CD4-positive, CD25-positive, alpha-beta regulatory T cell (primary cell): ENCODE data around the gene FAM83C. TPM values are rescaled to one million over a fixed set of nuclear protein-coding genes. Genes with fewer than 3 reads are reported as not detected.
A peak's percentile ranks its signal among the peaks of the same experiment; 100 is the strongest.

Experiments used
- ATAC-seq, 2 donors: fragments of 150-1000 bp; cut with Tn5 transposase; one replicate each; pipeline ENCODE4 v1.10.0; 2021; ENCODE audit warnings: low read depth in 2 of 2, moderate number of reproducible peaks in 2 of 2, moderate library complexity in 1 of 2
- DNase-seq, 3 donors: peaks; one replicate each; pipeline versions ENCODE4 v3.0.0 to v3.0.0-alpha.2; 2012 to 2022; ENCODE audit warnings: mixed read lengths in 1 of 3
- H3K27ac ChIP-seq: one replicate; pipeline ENCODE4 v1.7.0; 2013; ENCODE audit warnings: mild to moderate bottlenecking, low read length; ENCODE audit not compliant: insufficient read depth, poor library complexity, severe bottlenecking
- H3K27me3 ChIP-seq: one replicate; pipeline ENCODE4 v1.7.0; 2013; ENCODE audit warnings: low read length; ENCODE audit not compliant: control insufficient read depth, insufficient read depth
- H3K36me3 ChIP-seq: one replicate; pipeline ENCODE4 v1.7.0; 2013; ENCODE audit warnings: mild to moderate bottlenecking, low read length, moderate library complexity; ENCODE audit not compliant: control insufficient read depth, insufficient read depth
- H3K4me1 ChIP-seq: 2 replicates; pipeline ENCODE4 v1.7.0; 2013; ENCODE audit warnings: mild to moderate bottlenecking, low read length; ENCODE audit not compliant: insufficient read depth, control insufficient read depth, poor library complexity, severe bottlenecking
- H3K4me3 ChIP-seq: one replicate; pipeline ENCODE4 v1.7.0; 2013; ENCODE audit warnings: low read depth, mild to moderate bottlenecking, low read length, moderate library complexity
- H3K9me3 ChIP-seq, 2 experiments: 1 replicate in 1 of 2; 2 replicates in 1 of 2; pipeline ENCODE4 v1.7.0; 2013; ENCODE audit warnings: low read length in 2 of 2, mild to moderate bottlenecking in 1 of 2, moderate library complexity in 1 of 2; ENCODE audit not compliant: control insufficient read depth in 2 of 2
- H3K27ac Mint-ChIP-seq, 3 donors: one replicate each; pipeline ENCODE4 v1.8.0; 2020 to 2022; ENCODE audit warnings: mild to moderate bottlenecking in 3 of 3, mixed read lengths in 3 of 3, moderate library complexity in 2 of 3
- H3K27me3 Mint-ChIP-seq: one replicate; pipeline ENCODE4 v1.8.0; 2022; ENCODE audit warnings: mild to moderate bottlenecking, mixed read lengths
- H3K36me3 Mint-ChIP-seq: one replicate; pipeline ENCODE4 v1.8.0; 2020; ENCODE audit warnings: mixed read lengths
- H3K4me1 Mint-ChIP-seq, 4 donors: one replicate each; pipeline ENCODE4 v1.8.0; 2020 to 2022; ENCODE audit warnings: mixed read lengths in 4 of 4, mild to moderate bottlenecking in 1 of 4
- H3K4me3 Mint-ChIP-seq, 4 donors: one replicate each; pipeline ENCODE4 v1.8.0; 2020 to 2022; ENCODE audit warnings: mild to moderate bottlenecking in 4 of 4, mixed read lengths in 4 of 4, moderate library complexity in 3 of 4
- H3K9me3 Mint-ChIP-seq, 7 donors: one replicate each; pipeline ENCODE4 v1.8.0; 2020 to 2022; ENCODE audit warnings: mixed read lengths in 7 of 7, mild to moderate bottlenecking in 3 of 7, moderate library complexity in 2 of 7
- polyA plus RNA-seq, 4 donors: library from polyadenylated mRNA; unstranded; fragments of 300-500 nt; fragmentation: Illumina TruSeq; gene quantifications; one replicate each; pipeline ENCODE4 v1.2.3, GENCODE V29; 2021
- total RNA-seq: library from RNA; stranded (reverse); gene quantifications from one replicate; pipeline ENCODE4 v1.2.3, GENCODE V29; 2022

FAM83C gene
- not detected for total RNA-seq
- not detected for polyA plus RNA-seq

- H3K27ac Mint-ChIP-seq: no peak within 1 kb of the TSS
- H3K36me3 Mint-ChIP-seq: no peaks in the 10 kb centered on the region
- DNase-seq (no peak), ATAC-seq (no peak)
- Histone ChIP-seq H3K4me1 (no peaks in the 10 kb centered on the region), H3K36me3 (no peaks in the 10 kb centered on the region), H3K27ac (no peak within 1 kb of the TSS), H3K4me3 (no peak within 1 kb of the TSS), H3K27me3 (no peaks in the 10 kb centered on the region), H3K9me3 (no peaks in the 10 kb centered on the region)
- peaks cover 6% of the 10 kb centered on the region for H3K27me3 Mint-ChIP-seq
- no peaks in the 10 kb centered on the region for H3K4me1 Mint-ChIP-seq
- H3K9me3 Mint-ChIP-seq: no peaks in the 10 kb centered on the region
- H3K4me3 Mint-ChIP-seq: peak within 1 kb of the TSS in 1 of 4 donors; percentile 29
These were observed at the start of gene FAM83C for GRCh38 chr20:35291654-35292503. Gene FAM83C (minus strand): TSS chr20:35292425. CDS start chr20:35292304, 121 bp downstream.

- peak overlapping the region in 1 of 3 donors; percentile 5 for H3K27ac Mint-ChIP-seq
- no peaks in the 10 kb centered on the region for H3K4me1 Mint-ChIP-seq
- Histone ChIP-seq H3K27ac (no peak overlapping the region), H3K27me3 (no peaks in the 10 kb centered on the region), H3K36me3 (peaks cover 31% of the 10 kb centered on the region), H3K4me3 (no peak overlapping the region), H3K4me1 (no peaks in the 10 kb centered on the region), H3K9me3 (no peaks in the 10 kb centered on the region)
- peaks cover 27% of the 10 kb centered on the region for H3K36me3 Mint-ChIP-seq
- H3K27me3 Mint-ChIP-seq: no peaks in the 10 kb centered on the region
- ATAC-seq: no peak
- H3K9me3 Mint-ChIP-seq: no peaks in the 10 kb centered on the region
- no peak overlapping the region for H3K4me3 Mint-ChIP-seq
- no peak for DNase-seq
These were observed 49.3 kb upstream of the FAM83C start for GRCh38 chr20:35341366-35342028.

- peaks cover 20% of the 10 kb centered on the region for H3K36me3 ChIP-seq
- no peaks in the 10 kb centered on the region for H3K9me3 Mint-ChIP-seq
- no peaks in the 10 kb centered on the region for H3K27me3 Mint-ChIP-seq
- ATAC-seq (no peak), DNase-seq (no peak)
- H3K4me3 Mint-ChIP-seq: no peak overlapping the region
- no peaks in the 10 kb centered on the region for H3K4me1 ChIP-seq
- H3K4me1 Mint-ChIP-seq: no peaks in the 10 kb centered on the region
- no peak overlapping the region for H3K27ac ChIP-seq
- no peaks in the 10 kb centered on the region for H3K9me3 ChIP-seq
- H3K36me3 Mint-ChIP-seq: peaks cover 18% of the 10 kb centered on the region
- H3K4me3 ChIP-seq: no peak overlapping the region
- H3K27ac Mint-ChIP-seq: no peak overlapping the region
- H3K27me3 ChIP-seq: no peaks in the 10 kb centered on the region
These were observed 48.2 kb upstream of the FAM83C start for GRCh38 chr20:35340436-35340835.

- H3K4me1 ChIP-seq: no peaks in the 10 kb centered on the region
- no peak for ATAC-seq
- Mint-ChIP-seq H3K36me3 (peaks cover 17% of the 10 kb centered on the region), H3K9me3 (no peaks in the 10 kb centered on the region), H3K4me1 (no peaks in the 10 kb centered on the region), H3K27me3 (no peaks in the 10 kb centered on the region), H3K4me3 (no peak overlapping the region), H3K27ac (no peak overlapping the region)
- H3K27ac ChIP-seq: no peak overlapping the region
- DNase-seq: no peak
- no peaks in the 10 kb centered on the region for H3K9me3 ChIP-seq
- peaks cover 15% of the 10 kb centered on the region for H3K36me3 ChIP-seq
- H3K27me3 ChIP-seq: no peaks in the 10 kb centered on the region
- H3K4me3 ChIP-seq: no peak overlapping the region
These were observed 47.4 kb upstream of the FAM83C start for GRCh38 chr20:35339636-35340035.

GRCh38 chr20:35339007-35339406 is 46.8 kb upstream of the FAM83C start:
- H3K4me1 ChIP-seq: no peaks in the 10 kb centered on the region
- Mint-ChIP-seq H3K27ac (no peak overlapping the region), H3K36me3 (peaks cover 14% of the 10 kb centered on the region), H3K4me3 (no peak overlapping the region), H3K27me3 (no peaks in the 10 kb centered on the region), H3K9me3 (no peaks in the 10 kb centered on the region), H3K4me1 (no peaks in the 10 kb centered on the region)
- no peaks in the 10 kb centered on the region for H3K9me3 ChIP-seq
- H3K36me3 ChIP-seq: peaks cover 10% of the 10 kb centered on the region
- H3K27me3 ChIP-seq: no peaks in the 10 kb centered on the region
- H3K4me3 ChIP-seq: no peak overlapping the region
- H3K27ac ChIP-seq: no peak overlapping the region
- ATAC-seq (no peak), DNase-seq (no peak)

- Mint-ChIP-seq H3K27ac (peak overlapping the region in 1 of 3 donors; percentile 30), H3K36me3 (peaks cover 4% of the 10 kb centered on the region)
These were observed 42.3 kb upstream of the FAM83C start for GRCh38 chr20:35334311-35335101.

GRCh38 chr20:35333606-35334005 is 41.4 kb upstream of the FAM83C start:
- Mint-ChIP-seq H3K36me3 (peaks cover 8% of the 10 kb centered on the region), H3K4me1 (peaks cover 0 to 2% (median 0%) of the 10 kb centered on the region in 4 donors), H3K27me3 (no peaks in the 10 kb centered on the region), H3K4me3 (no peak overlapping the region), H3K9me3 (no peaks in the 10 kb centered on the region), H3K27ac (peak overlapping the region in 1 of 3 donors; percentile 30)
- Histone ChIP-seq H3K9me3 (no peaks in the 10 kb centered on the region), H3K4me3 (no peak overlapping the region), H3K4me1 (no peaks in the 10 kb centered on the region), H3K27ac (no peak overlapping the region), H3K27me3 (no peaks in the 10 kb centered on the region), H3K36me3 (peaks cover 2% of the 10 kb centered on the region)
- ATAC-seq: no peak
- DNase-seq: no peak

More at GRCh38 chr20:35334311-35335101, 42.3 kb upstream of the FAM83C start:
- no peaks in the 10 kb centered on the region for H3K4me1 ChIP-seq
- DNase-seq: no peak
- H3K9me3 ChIP-seq: no peaks in the 10 kb centered on the region
- H3K4me3 Mint-ChIP-seq: no peak overlapping the region
- no peaks in the 10 kb centered on the region for H3K27me3 ChIP-seq
- no peak overlapping the region for H3K27ac ChIP-seq
- no peak for ATAC-seq
- peaks cover 2% of the 10 kb centered on the region for H3K36me3 ChIP-seq
- H3K9me3 Mint-ChIP-seq: no peaks in the 10 kb centered on the region
- no peaks in the 10 kb centered on the region for H3K4me1 Mint-ChIP-seq
- no peak overlapping the region for H3K4me3 ChIP-seq
- no peaks in the 10 kb centered on the region for H3K27me3 Mint-ChIP-seq
